WTC11 (cell line): ENCODE measurements around the gene ICA1L. TPM values are rescaled to one million over a fixed set of nuclear protein-coding genes. Genes with fewer than 3 reads are reported as not detected.

Source experiments
- ATAC-seq: fragments of 200-7000 bp; cut with Tn5 transposase; 2 replicates; pipeline ENCODE4 v1.10.0; 2021; ENCODE audit warnings: mild to moderate bottlenecking, moderate library complexity
- Bru-seq: library from RNA; stranded (reverse); fragments of 400-500 nt; gene quantifications from one replicate; lab custom pipeline; 2021; lab: Mats Ljungman, UMichigan
- CTCF ChIA-PET: fragments of 300-600 bp; sonication (Branson Sonifier 250); formaldehyde crosslinking; loops from one replicate; lab custom pipeline; 2021; ENCODE audit warnings: antibody characterized with exemption; lab: Charles Lee
- POLR2A ChIA-PET: fragments of 350-600 bp; sonication (Branson Sonifier 250); formaldehyde crosslinking; loops from one replicate; lab custom pipeline; 2021; ENCODE audit warnings: antibody characterized with exemption; lab: Charles Lee
- DNase-seq: peaks from one replicate; pipeline ENCODE4 v3.0.0; 2021; ENCODE audit warnings: low spot score
- H3K27ac Mint-ChIP-seq: 2 replicates; pipeline ENCODE4 v1.8.0; 2021; ENCODE audit warnings: mixed read lengths
- H3K27me3 Mint-ChIP-seq: 2 replicates; pipeline ENCODE4 v1.8.0; 2021; ENCODE audit warnings: low read depth, mild to moderate bottlenecking, moderate library complexity, mixed read lengths
- H3K36me3 Mint-ChIP-seq: 2 replicates; pipeline ENCODE4 v1.8.0; 2021; ENCODE audit warnings: mixed read lengths
- H3K4me1 Mint-ChIP-seq: 2 replicates; pipeline ENCODE4 v1.8.0; 2022; ENCODE audit warnings: mixed read lengths
- H3K4me3 Mint-ChIP-seq: 2 replicates; pipeline ENCODE4 v1.8.0; 2021; ENCODE audit warnings: mild to moderate bottlenecking, moderate library complexity, mixed read lengths
- H3K9me3 Mint-ChIP-seq: 2 replicates; pipeline ENCODE4 v1.8.0; 2021; ENCODE audit warnings: mixed read lengths
- ATF1 ChIP-seq: sonication (generic); formaldehyde crosslinking; IDR thresholded peaks from 2 replicates; pipeline ENCODE4 v1.8.1; 2023; ENCODE audit warnings: mild to moderate bottlenecking, moderate library complexity, missing genetic modification reagents
- ELF4 ChIP-seq: sonication (generic); formaldehyde crosslinking; IDR thresholded peaks from 2 replicates; pipeline ENCODE4 v1.8.1; 2022; ENCODE audit warnings: low read depth, mild to moderate bottlenecking, moderate library complexity, missing genetic modification reagents
- EMX1 ChIP-seq: fragments of 250-450 bp; sonication (Bioruptor Pico); IDR thresholded peaks from 2 replicates; pipeline ENCODE4 v1.8.0; 2021; ENCODE audit warnings: mild to moderate bottlenecking
- FOXP1 ChIP-seq: sonication (generic); formaldehyde crosslinking; IDR thresholded peaks from 2 replicates; pipeline ENCODE4 v1.8.0; 2022; ENCODE audit warnings: missing genetic modification reagents, mild to moderate bottlenecking, moderate library complexity, borderline replicate concordance
- HMGA2 ChIP-seq: fragments of 250-450 bp; sonication (Bioruptor Pico); IDR thresholded peaks from 2 replicates; pipeline ENCODE4 v1.4.0; 2021; ENCODE audit warnings: mild to moderate bottlenecking, moderate library complexity
- HMGXB4 ChIP-seq: sonication (generic); formaldehyde crosslinking; IDR thresholded peaks from 2 replicates; pipeline ENCODE4 v1.8.1; 2023; ENCODE audit warnings: mild to moderate bottlenecking, moderate library complexity, missing genetic modification reagents
- MAX ChIP-seq: sonication (generic); formaldehyde crosslinking; IDR thresholded peaks from 2 replicates; pipeline ENCODE4 v1.8.0; 2022; ENCODE audit warnings: mild to moderate bottlenecking, missing genetic modification reagents
- MYBL2 ChIP-seq: sonication (generic); formaldehyde crosslinking; IDR thresholded peaks from 2 replicates; pipeline ENCODE4 v1.8.1; 2023; ENCODE audit warnings: mild to moderate bottlenecking, moderate library complexity, missing genetic modification reagents
- NFATC4 ChIP-seq: fragments of 250-450 bp; sonication (Bioruptor Pico); IDR thresholded peaks from 2 replicates; pipeline ENCODE4 v1.9.0; 2021; ENCODE audit warnings: mild to moderate bottlenecking
- PRRX2 ChIP-seq: fragments of 250-450 bp; sonication (Bioruptor Pico); IDR thresholded peaks from 2 replicates; pipeline ENCODE4 v1.8.0; 2021; ENCODE audit warnings: mild to moderate bottlenecking
- TP53 ChIP-seq: sonication (generic); formaldehyde crosslinking; IDR thresholded peaks from 2 replicates; pipeline ENCODE4 v1.8.1; 2023; ENCODE audit warnings: mild to moderate bottlenecking, missing genetic modification reagents
- ZMAT4 ChIP-seq: fragments of 250-450 bp; sonication (Bioruptor Pico); IDR thresholded peaks from 2 replicates; pipeline ENCODE4 v1.9.0; 2021; ENCODE audit warnings: mild to moderate bottlenecking
- ZNF219 ChIP-seq: sonication (generic); formaldehyde crosslinking; IDR thresholded peaks from 2 replicates; pipeline ENCODE4 v1.8.0; 2023; ENCODE audit warnings: missing genetic modification reagents, mild to moderate bottlenecking, borderline replicate concordance
- ZNF232 ChIP-seq: sonication (generic); formaldehyde crosslinking; IDR thresholded peaks from 2 replicates; pipeline ENCODE4 v1.8.0; 2022; ENCODE audit warnings: mild to moderate bottlenecking, missing genetic modification reagents
- ZNF263 ChIP-seq: sonication (generic); formaldehyde crosslinking; IDR thresholded peaks from 2 replicates; pipeline ENCODE4 v1.8.1; 2022; ENCODE audit warnings: low read depth, mild to moderate bottlenecking, moderate library complexity, missing genetic modification reagents
- ZNF317 ChIP-seq: sonication (generic); formaldehyde crosslinking; IDR thresholded peaks from 2 replicates; pipeline ENCODE4 v1.8.1; 2023; ENCODE audit warnings: low read depth, mild to moderate bottlenecking, moderate library complexity, missing genetic modification reagents, borderline replicate concordance
- ZNF416 ChIP-seq: fragments of 250-450 bp; sonication (Bioruptor Pico); IDR thresholded peaks from 2 replicates; pipeline ENCODE4 v1.9.0; 2021; ENCODE audit warnings: mild to moderate bottlenecking, inconsistent platforms
- ZNF532 ChIP-seq: fragments of 250-450 bp; sonication (Bioruptor Pico); IDR thresholded peaks from 2 replicates; pipeline ENCODE4 v1.9.0; 2021; ENCODE audit warnings: mild to moderate bottlenecking, borderline replicate concordance
- ZNF671 ChIP-seq: fragments of 250-450 bp; sonication (Bioruptor Pico); IDR thresholded peaks from 2 replicates; pipeline ENCODE4 v1.8.0; 2021; ENCODE audit warnings: mild to moderate bottlenecking
- long read RNA-seq, 3 experiments: library from RNA in 1 of 3; library from capped mRNA in 1 of 3; library from polyadenylated mRNA in 1 of 3; unstranded in 2 of 3; stranded (forward) in 1 of 3; transcript quantifications; one replicate each; pipeline ENCODE4 v2.0.0, GENCODE V29; 2021
- total RNA-seq: library from RNA; stranded (reverse); gene quantifications from 3 replicates; pipeline ENCODE4 v1.2.3, GENCODE V29; 2021
- TF ChIP-seq, protein P1 (sequence below): fragments of 200-600 bp; IDR thresholded peaks from 2 replicates; pipeline ENCODE4 v1.8.0; 2022; ENCODE audit warnings: antibody characterized with exemption
- TF ChIP-seq, protein P2 (sequence below): sonication (generic); formaldehyde crosslinking; IDR thresholded peaks from 2 replicates; pipeline ENCODE4 v1.8.1; 2022; ENCODE audit warnings: mild to moderate bottlenecking, moderate library complexity, missing genetic modification reagents
- TF ChIP-seq, protein P3 (sequence below): fragments of 250-450 bp; sonication (Bioruptor Pico); IDR thresholded peaks from 2 replicates; pipeline ENCODE4 v1.9.0; 2021; ENCODE audit warnings: mild to moderate bottlenecking

ICA1L gene
- total RNA-seq (2.7 to 3.1 TPM (median 2.8 TPM) in 3 replicates), Bru-seq, nascent RNA (percentile 34 among the genes with signal in this experiment)
- long read RNA-seq, experiment 1, full-length matches to known transcripts, result 3 of 13 reads
- long read RNA-seq, experiment 1, partial matches to known transcripts, result 0 of 13 reads
- long read RNA-seq, experiment 1, other reads (novel, unspliced or antisense), result 10 of 13 reads
- long read RNA-seq, experiment 2, partial matches to known transcripts, result 0 of 2 reads
- long read RNA-seq, experiment 2, other reads (novel, unspliced or antisense), result 1 of 2 reads
- long read RNA-seq, experiment 3, partial matches to known transcripts, result 0 of 1 reads
- long read RNA-seq, experiment 3, other reads (novel, unspliced or antisense), result 0 of 1 reads

DNA sequence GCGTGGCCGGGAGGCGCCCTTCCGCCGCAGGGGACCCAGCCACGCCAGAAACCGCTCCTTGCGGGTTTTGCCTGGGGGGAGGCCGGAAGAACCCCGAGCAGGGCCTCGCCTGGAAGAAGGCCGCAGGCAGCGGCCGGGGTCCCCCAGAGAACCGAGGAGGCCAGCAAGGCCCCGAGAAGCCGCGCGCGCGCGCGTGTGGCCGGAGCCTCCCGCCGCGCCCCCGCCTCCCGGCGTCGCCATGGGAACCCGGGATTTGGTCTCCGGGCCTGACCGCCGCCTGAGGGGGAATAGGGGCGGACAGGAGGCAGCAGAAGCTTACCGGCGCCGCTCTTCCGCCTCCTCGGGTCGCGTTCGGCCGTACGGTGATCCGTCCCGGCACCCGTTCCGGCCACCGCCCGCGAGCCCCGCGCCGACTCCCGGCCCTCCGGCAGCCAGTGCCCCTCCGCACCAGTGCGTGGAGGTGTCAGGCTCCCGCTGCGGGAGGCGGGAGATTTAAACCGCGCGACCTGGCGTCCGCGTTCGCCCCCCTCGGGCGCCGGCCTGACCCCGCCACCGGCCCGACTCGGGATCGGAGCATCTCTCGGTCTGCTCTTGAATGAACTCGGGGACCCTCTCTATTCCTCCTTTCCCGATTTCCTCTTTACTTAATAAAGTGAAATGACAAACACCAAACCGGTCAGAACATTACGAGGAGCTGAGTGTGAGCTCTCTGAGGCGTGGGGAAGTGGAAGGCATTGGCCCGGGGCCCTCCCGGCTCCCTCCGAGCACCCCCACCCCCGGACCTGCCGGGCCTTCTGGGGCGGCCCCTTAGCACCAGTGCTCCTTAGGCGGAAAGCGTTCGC is at the start of gene ICA1L:
Gene ICA1L, minus strand, starts transcription at position 467 of the 842 bp plus-strand sequence. CDS start 42,757 bp downstream, outside the sequence.
- POLR2A ChIA-PET, result interaction anchor here (0.6 to 2.0 kb wide), 3 partner anchors 16 to 297 kb away, joined by 3 to 9 read pairs (median 3); partner anchors contain the start of gene FAM117B
- H3K27ac Mint-ChIP-seq, result peak within 1 kb of the TSS; percentile 91
- H3K4me3 Mint-ChIP-seq, result peak within 1 kb of the TSS; percentile 91
- peaks cover 14% of the 10 kb centered on the region for H3K4me1 Mint-ChIP-seq
- ATAC-seq (peak; percentile 58), DNase-seq (peak; percentile 74)
- H3K36me3 Mint-ChIP-seq, result no peaks in the 10 kb centered on the region
- no peaks in the 10 kb centered on the region for H3K9me3 Mint-ChIP-seq
- peaks cover 10% of the 10 kb centered on the region for H3K27me3 Mint-ChIP-seq
- CTCF ChIA-PET, result interaction anchor here (0.6 to 1.2 kb wide), 7 partner anchors 16 to 304 kb away, joined by 3 to 4 read pairs (median 4); no protein-coding TSS in a partner anchor
- TF ChIP-seq HMGXB4 (CRISPR knock-in tag), result peak; percentile 88; the same call in 1 of the 2 replicates
- TF ChIP-seq, protein P1, sequence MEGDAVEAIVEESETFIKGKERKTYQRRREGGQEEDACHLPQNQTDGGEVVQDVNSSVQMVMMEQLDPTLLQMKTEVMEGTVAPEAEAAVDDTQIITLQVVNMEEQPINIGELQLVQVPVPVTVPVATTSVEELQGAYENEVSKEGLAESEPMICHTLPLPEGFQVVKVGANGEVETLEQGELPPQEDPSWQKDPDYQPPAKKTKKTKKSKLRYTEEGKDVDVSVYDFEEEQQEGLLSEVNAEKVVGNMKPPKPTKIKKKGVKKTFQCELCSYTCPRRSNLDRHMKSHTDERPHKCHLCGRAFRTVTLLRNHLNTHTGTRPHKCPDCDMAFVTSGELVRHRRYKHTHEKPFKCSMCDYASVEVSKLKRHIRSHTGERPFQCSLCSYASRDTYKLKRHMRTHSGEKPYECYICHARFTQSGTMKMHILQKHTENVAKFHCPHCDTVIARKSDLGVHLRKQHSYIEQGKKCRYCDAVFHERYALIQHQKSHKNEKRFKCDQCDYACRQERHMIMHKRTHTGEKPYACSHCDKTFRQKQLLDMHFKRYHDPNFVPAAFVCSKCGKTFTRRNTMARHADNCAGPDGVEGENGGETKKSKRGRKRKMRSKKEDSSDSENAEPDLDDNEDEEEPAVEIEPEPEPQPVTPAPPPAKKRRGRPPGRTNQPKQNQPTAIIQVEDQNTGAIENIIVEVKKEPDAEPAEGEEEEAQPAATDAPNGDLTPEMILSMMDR, result no peak
- peak; percentile 44; the same call in 1 of the 2 replicates for TF ChIP-seq ZNF671
- no peak for TF ChIP-seq ZNF532 (CRISPR knock-in tag)
- TF ChIP-seq FOXP1 (CRISPR knock-in tag), result peak; percentile 50; the same call in 1 of the 2 replicates
- TF ChIP-seq ZMAT4, result no peak
- TF ChIP-seq ZNF416 (CRISPR knock-in tag), result 0 out of 2 replicates have a peak, but pooled peaks have one; percentile 22
- no peak for TF ChIP-seq ZNF219 (CRISPR knock-in tag)
- no peak for TF ChIP-seq NFATC4 (CRISPR knock-in tag)
- peak; percentile 26; the same call in 1 of the 2 replicates for TF ChIP-seq MAX (CRISPR knock-in tag)
- TF ChIP-seq PRRX2, result peak; percentile 15; the same call in 1 of the 2 replicates
- TF ChIP-seq, protein P2, sequence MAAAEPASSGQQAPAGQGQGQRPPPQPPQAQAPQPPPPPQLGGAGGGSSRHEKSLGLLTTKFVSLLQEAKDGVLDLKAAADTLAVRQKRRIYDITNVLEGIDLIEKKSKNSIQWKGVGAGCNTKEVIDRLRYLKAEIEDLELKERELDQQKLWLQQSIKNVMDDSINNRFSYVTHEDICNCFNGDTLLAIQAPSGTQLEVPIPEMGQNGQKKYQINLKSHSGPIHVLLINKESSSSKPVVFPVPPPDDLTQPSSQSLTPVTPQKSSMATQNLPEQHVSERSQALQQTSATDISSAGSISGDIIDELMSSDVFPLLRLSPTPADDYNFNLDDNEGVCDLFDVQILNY (CRISPR knock-in tag), result no peak; the same call in 1 of the 2 replicates
- TF ChIP-seq HMGA2, result no peak
- 0 out of 2 replicates have a peak, but pooled peaks have one; percentile 25 for TF ChIP-seq MYBL2 (CRISPR knock-in tag)
- TF ChIP-seq ATF1 (CRISPR knock-in tag), result peak; percentile 50; the same call in 1 of the 2 replicates
- no peak for TF ChIP-seq ZNF232 (CRISPR knock-in tag)
- TF ChIP-seq, protein P3, sequence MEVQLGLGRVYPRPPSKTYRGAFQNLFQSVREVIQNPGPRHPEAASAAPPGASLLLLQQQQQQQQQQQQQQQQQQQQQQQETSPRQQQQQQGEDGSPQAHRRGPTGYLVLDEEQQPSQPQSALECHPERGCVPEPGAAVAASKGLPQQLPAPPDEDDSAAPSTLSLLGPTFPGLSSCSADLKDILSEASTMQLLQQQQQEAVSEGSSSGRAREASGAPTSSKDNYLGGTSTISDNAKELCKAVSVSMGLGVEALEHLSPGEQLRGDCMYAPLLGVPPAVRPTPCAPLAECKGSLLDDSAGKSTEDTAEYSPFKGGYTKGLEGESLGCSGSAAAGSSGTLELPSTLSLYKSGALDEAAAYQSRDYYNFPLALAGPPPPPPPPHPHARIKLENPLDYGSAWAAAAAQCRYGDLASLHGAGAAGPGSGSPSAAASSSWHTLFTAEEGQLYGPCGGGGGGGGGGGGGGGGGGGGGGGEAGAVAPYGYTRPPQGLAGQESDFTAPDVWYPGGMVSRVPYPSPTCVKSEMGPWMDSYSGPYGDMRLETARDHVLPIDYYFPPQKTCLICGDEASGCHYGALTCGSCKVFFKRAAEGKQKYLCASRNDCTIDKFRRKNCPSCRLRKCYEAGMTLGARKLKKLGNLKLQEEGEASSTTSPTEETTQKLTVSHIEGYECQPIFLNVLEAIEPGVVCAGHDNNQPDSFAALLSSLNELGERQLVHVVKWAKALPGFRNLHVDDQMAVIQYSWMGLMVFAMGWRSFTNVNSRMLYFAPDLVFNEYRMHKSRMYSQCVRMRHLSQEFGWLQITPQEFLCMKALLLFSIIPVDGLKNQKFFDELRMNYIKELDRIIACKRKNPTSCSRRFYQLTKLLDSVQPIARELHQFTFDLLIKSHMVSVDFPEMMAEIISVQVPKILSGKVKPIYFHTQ (CRISPR knock-in tag), result peak; percentile 84; the same call in 1 of the 2 replicates
- TF ChIP-seq TP53 (CRISPR knock-in tag), result peak; percentile 62; the same call in 1 of the 2 replicates
- 0 out of 2 replicates have a peak, but pooled peaks have one; percentile 38 for TF ChIP-seq EMX1 (CRISPR knock-in tag)
- peak; percentile 29; the same call in 1 of the 2 replicates for TF ChIP-seq ZNF317 (CRISPR knock-in tag)
- TF ChIP-seq ZNF263 (CRISPR knock-in tag), result no peak
- TF ChIP-seq ELF4 (CRISPR knock-in tag), result 0 out of 2 replicates have a peak, but pooled peaks have one; percentile 31
